Left ventricle myocardium inferior (tissue), 1 donor: ENCODE measurements around the gene PPL. TPM values are rescaled to one million over a fixed set of nuclear protein-coding genes. Genes with fewer than 3 reads are reported as not detected.
A peak's percentile ranks its signal among the peaks of the same experiment; 100 is the strongest.

Experiments used
- DNase-seq: peaks from one replicate; pipeline ENCODE4 v3.0.0-alpha.2; 2020
- H3K27ac ChIP-seq: fragments of 200-600 bp; replicated peaks from 2 replicates; pipeline ENCODE4 v1.8.0; 2021
- H3K27me3 ChIP-seq: fragments of 200-600 bp; 2 replicates; pipeline ENCODE4 v1.8.0; 2021; ENCODE audit warnings: low read depth
- H3K36me3 ChIP-seq: fragments of 200-600 bp; 2 replicates; pipeline ENCODE4 v1.8.0; 2021
- H3K4me1 ChIP-seq: fragments of 200-600 bp; 2 replicates; pipeline ENCODE4 v1.8.0; 2021
- H3K4me3 ChIP-seq: fragments of 200-600 bp; 2 replicates; pipeline ENCODE4 v1.8.0; 2021; ENCODE audit warnings: mild to moderate bottlenecking, moderate library complexity
- H3K9me3 ChIP-seq: fragments of 200-600 bp; replicated peaks from 2 replicates; pipeline ENCODE4 v1.8.0; 2021
- intact Hi-C: fragments of 100-400 bp; cut with micrococcal nuclease; formaldehyde crosslinking; loops from one replicate; pipeline ENCODE4 v1.11.0; 2022
- total RNA-seq: library from RNA; stranded (reverse); fragmentation: NEBNext Ultra II Directional; extraction: Animal tissue kit (Norgen Biotek cat#: 25700); gene quantifications from one replicate; pipeline ENCODE4 v1.2.1, GENCODE V29; 2021
- TF ChIP-seq, protein P1 (sequence below): fragments of 200-600 bp; IDR thresholded peaks from 2 replicates; pipeline ENCODE4 v1.8.0; 2021; ENCODE audit warnings: antibody characterized with exemption, mild to moderate bottlenecking, borderline replicate concordance
- donor health status: DM: no; HTN: yes; CAD: no; lungs with severe emphysema.

PPL gene
- total RNA-seq, 1 donor from 2014 or later = 7.6 TPM

DNA sequence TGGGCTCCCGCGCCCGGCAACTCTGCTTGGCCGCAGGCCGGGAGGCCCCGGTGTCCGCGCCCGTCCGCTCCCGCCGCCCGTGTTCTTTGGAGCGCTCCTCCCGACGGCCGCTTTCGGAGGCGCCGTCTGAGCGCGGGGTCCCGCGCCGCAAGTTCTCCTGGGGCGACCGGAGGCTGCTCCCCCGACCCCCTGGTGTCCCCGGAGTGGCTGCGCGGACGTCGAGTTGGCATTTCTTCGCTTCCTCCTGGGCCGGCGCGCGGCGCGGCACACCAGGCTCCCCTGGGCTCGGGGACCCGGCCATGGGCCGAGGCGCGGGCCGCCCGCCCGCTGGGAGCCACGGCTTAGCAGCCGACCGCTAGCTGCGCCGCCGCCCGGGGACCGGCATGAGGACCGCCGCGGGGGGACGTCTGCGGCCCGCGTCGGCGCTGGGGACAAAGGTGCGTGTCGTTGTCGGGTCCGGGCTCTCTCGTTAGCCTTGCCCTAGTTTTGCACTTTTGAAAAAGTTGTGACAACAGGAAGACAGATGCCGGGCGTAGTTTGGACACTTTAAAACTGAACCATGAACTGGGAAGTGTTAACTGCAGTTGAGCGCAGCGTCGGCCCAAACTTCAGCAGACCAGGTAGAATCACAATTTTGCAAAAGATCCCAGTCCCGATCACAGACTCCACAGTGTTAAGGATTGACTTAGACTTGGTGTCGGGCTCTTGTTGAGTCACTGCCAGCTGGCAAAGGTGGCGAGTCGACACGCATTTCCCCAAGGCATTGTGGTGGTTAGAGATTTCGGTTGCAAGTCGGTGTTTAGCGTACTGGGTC is 89.0 kb downstream of the PPL start:
- intact Hi-C loops = no loop called here
- Histone ChIP-seq H3K4me1 (peaks cover 87% of the 10 kb centered on the region), H3K9me3 (no peaks in the 10 kb centered on the region), H3K4me3 (peak overlapping the region; percentile 95), H3K36me3 (peaks cover 29% of the 10 kb centered on the region), H3K27ac (peak overlapping the region; percentile 92), H3K27me3 (no peaks in the 10 kb centered on the region)
- TF ChIP-seq, protein P1, sequence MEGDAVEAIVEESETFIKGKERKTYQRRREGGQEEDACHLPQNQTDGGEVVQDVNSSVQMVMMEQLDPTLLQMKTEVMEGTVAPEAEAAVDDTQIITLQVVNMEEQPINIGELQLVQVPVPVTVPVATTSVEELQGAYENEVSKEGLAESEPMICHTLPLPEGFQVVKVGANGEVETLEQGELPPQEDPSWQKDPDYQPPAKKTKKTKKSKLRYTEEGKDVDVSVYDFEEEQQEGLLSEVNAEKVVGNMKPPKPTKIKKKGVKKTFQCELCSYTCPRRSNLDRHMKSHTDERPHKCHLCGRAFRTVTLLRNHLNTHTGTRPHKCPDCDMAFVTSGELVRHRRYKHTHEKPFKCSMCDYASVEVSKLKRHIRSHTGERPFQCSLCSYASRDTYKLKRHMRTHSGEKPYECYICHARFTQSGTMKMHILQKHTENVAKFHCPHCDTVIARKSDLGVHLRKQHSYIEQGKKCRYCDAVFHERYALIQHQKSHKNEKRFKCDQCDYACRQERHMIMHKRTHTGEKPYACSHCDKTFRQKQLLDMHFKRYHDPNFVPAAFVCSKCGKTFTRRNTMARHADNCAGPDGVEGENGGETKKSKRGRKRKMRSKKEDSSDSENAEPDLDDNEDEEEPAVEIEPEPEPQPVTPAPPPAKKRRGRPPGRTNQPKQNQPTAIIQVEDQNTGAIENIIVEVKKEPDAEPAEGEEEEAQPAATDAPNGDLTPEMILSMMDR = no peak
- DNase-seq = peak; percentile 47

DNA sequence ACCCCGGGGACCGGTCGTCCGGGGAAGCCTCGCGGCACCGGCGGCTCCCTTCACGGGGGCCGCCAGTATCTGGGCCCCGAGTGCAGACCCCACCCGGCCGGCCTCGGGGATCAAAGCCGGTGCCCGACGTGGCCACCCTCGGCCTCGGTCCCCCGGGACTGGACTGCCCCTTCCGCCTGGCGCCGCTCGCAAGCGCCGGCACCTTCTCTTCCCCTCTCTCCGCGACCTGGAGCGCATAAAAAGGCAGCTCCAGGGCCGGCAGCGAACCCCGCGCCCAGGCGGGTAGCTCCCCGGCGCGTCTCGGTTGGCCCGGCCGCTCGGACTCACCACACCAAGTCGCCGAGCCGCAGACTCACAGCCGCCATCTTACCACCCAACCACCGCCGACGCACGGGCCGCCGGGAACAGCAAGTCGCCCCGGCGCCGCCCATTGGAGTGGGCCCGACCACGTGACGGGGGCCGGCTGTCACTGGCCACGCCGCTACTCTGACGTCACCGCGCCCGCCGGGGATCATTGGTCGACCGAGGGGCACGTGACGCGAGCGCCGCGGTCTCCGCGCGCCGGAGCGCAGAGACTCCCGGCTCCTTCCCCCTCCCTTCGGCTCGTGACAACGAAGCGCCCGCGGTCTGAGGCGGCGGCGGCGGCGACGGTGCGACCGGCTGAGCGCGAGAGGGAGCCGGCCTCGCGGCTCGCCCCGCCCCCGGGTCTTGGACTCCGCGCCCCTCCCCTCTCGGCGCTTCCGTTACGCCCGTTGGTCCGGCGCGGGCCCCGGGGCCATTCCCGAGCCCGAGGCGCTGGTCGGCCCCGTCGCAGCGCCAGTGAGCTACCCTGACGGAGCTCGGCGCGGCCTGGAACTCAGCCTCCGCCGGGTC is 89.8 kb downstream of the PPL start, which contains the start of the genes GLYR1 and UBN1:
Gene GLYR1, minus strand, starts transcription at position 388 of the 873 bp plus-strand sequence. Its CDS starts 23 bp downstream, at position 365.
Gene UBN1, plus strand, starts transcription at position 581 of the 873 bp plus-strand sequence. CDS start 5,437 bp downstream, outside the sequence.
- TF ChIP-seq, protein P1 = no peak
- H3K27me3 ChIP-seq = no peaks in the 10 kb centered on the region

DNA sequence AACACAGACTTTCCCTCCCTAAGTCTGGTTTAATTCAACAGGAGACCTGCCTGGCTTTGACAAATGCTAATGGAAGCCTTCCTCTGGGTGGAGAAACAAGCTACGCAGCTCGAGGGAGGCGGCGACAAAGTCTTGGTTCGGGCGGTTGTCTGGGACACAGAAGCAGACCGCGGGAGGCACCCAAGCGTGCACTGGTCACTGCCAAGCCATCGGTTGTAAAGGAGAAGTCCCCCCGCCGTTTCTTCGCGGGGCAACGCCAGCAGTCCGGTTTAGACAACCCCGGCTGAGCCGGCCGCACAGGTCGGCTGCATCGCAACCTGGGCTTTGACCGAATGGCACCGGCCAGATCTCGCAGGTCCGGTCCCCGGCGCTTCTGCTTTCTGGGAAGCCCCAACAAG is 90.4 kb downstream of the PPL start:
- H3K4me3 ChIP-seq = peak overlapping the region; percentile 95
- intact Hi-C loops = no loop called here
- TF ChIP-seq, protein P1 = no peak
- DNase-seq = peak; percentile 31
- H3K36me3 ChIP-seq = peaks cover 42% of the 10 kb centered on the region
- peaks cover 73% of the 10 kb centered on the region for H3K4me1 ChIP-seq
- H3K27ac ChIP-seq = peak overlapping the region; percentile 92
- no peaks in the 10 kb centered on the region for H3K9me3 ChIP-seq
- no peaks in the 10 kb centered on the region for H3K27me3 ChIP-seq

More for the DNA sequence above, 89.8 kb downstream of the PPL start, which contains the start of the genes GLYR1 and UBN1:
- intact Hi-C loops = no loop called here
- peak within 1 kb of the TSS; percentile 92 for H3K27ac ChIP-seq
- peak within 1 kb of the TSS; percentile 95 for H3K4me3 ChIP-seq
- H3K36me3 ChIP-seq = peaks cover 36% of the 10 kb centered on the region
- peaks cover 79% of the 10 kb centered on the region for H3K4me1 ChIP-seq
- DNase-seq = peak; percentile 100
- H3K9me3 ChIP-seq = no peaks in the 10 kb centered on the region

DNA sequence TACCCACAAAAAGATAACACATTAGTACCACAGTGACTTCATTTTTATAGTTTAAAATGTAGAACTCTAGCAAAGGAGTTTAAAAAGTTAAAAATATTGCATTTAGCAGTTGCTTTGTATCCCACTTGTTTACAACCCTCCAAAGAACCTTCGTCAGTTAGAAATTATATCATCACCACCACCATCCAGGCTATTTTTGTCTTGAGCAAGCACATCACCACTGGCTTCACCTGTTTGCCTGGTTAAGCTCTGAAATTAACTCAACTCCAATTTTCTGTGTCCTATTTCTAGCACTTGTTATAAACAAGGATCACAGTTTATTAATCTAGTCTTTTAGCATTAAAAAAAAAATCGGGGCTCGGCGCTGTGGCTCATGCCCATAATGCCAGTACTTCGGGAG is 96.0 kb downstream of the PPL start:
- TF ChIP-seq, protein P1 = no peak

DNA sequence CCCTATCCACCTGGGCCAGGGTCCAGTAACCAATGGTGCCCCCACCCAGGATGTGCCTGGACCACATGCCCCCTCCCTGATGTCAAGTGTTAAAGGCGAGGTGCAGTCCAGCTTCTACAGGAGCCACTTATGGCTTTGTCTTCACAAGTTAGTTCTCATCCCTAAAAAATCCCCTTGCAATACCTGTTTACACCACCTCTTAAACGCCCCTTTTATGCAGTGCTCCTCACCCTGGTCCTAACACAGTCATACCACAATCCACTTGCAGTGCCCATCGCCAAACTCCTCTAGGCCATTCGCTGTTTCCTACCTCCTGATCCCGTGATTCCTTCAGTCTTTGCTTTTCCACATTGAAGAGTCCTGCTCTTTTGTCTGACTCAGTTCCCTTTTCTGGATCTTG is 97.0 kb downstream of the PPL start:
- H3K4me1 ChIP-seq = peaks cover 36% of the 10 kb centered on the region
- H3K4me3 ChIP-seq = no peak overlapping the region
- peaks cover 91% of the 10 kb centered on the region for H3K36me3 ChIP-seq
- DNase-seq = no peak
- no peaks in the 10 kb centered on the region for H3K27me3 ChIP-seq
- intact Hi-C loops = no loop called here
- no peaks in the 10 kb centered on the region for H3K9me3 ChIP-seq
- TF ChIP-seq, protein P1 = no peak
- no peak overlapping the region for H3K27ac ChIP-seq

More for the DNA sequence above, 96.0 kb downstream of the PPL start:
- no peaks in the 10 kb centered on the region for H3K27me3 ChIP-seq
- H3K9me3 ChIP-seq = no peaks in the 10 kb centered on the region
- H3K4me3 ChIP-seq = no peak overlapping the region
- H3K27ac ChIP-seq = peak overlapping the region; percentile 34
- intact Hi-C loops = no loop called here
- H3K36me3 ChIP-seq = peaks cover 94% of the 10 kb centered on the region
- H3K4me1 ChIP-seq = peaks cover 46% of the 10 kb centered on the region
- DNase-seq = no peak
